CD4-positive, alpha-beta memory T cell (primary cell): ENCODE measurements around the gene IGF2BP2. TPM values are rescaled to one million over a fixed set of nuclear protein-coding genes. Genes with fewer than 3 reads are reported as not detected.

Experiments
- CTCF ChIA-PET: fragments of 350-600 bp; sonication (Branson Sonifier 250); formaldehyde crosslinking; loops from one replicate; lab custom pipeline; 2021; ENCODE audit warnings: inconsistent platforms; ENCODE audit not compliant: partially characterized antibody; lab: Charles Lee
- POLR2A ChIA-PET: fragments of 350-600 bp; sonication (Branson Sonifier 250); formaldehyde crosslinking; loops from one replicate; lab custom pipeline; 2021; ENCODE audit not compliant: partially characterized antibody; lab: Charles Lee
- DNase-seq, 5 donors: peaks; one replicate each; pipeline versions ENCODE4 v3.0.0 to v3.0.0-alpha.2; 2020 to 2022; ENCODE audit warnings: mixed read lengths in 1 of 5
- H3K27ac ChIP-seq: one replicate; pipeline ENCODE4 v1.7.0; 2013; ENCODE audit warnings: low read depth, low read length
- H3K27me3 ChIP-seq: 2 replicates; pipeline ENCODE4 v1.7.0; 2013; ENCODE audit warnings: mild to moderate bottlenecking, low read length, moderate library complexity; ENCODE audit not compliant: insufficient read depth
- H3K36me3 ChIP-seq: 2 replicates; pipeline ENCODE4 v1.7.0; 2013; ENCODE audit warnings: mild to moderate bottlenecking, low read length, moderate library complexity; ENCODE audit not compliant: insufficient read depth
- H3K4me1 ChIP-seq: 2 replicates; pipeline ENCODE4 v1.7.0; 2013; ENCODE audit warnings: mild to moderate bottlenecking, low read length, moderate library complexity; ENCODE audit not compliant: insufficient read depth
- H3K4me3 ChIP-seq, 2 donors: one replicate each; pipeline ENCODE4 v1.7.0; 2013; ENCODE audit warnings: low read length in 2 of 2, mild to moderate bottlenecking in 1 of 2
- H3K9me3 ChIP-seq, 2 donors: one replicate each; pipeline ENCODE4 v1.7.0; 2013; ENCODE audit warnings: low read length in 2 of 2, control low read depth in 1 of 2; ENCODE audit not compliant: control insufficient read depth in 1 of 2
- H3K27ac Mint-ChIP-seq, 7 donors: one replicate each; pipeline ENCODE4 v1.8.0; 2020 to 2021; ENCODE audit warnings: mixed read lengths in 7 of 7, mild to moderate bottlenecking in 6 of 7, inconsistent platforms in 3 of 7, moderate library complexity in 3 of 7
- H3K27me3 Mint-ChIP-seq, 2 donors: one replicate each; pipeline ENCODE4 v1.8.0; 2020 to 2021; ENCODE audit warnings: mixed read lengths in 2 of 2
- H3K36me3 Mint-ChIP-seq, 2 donors: one replicate each; pipeline ENCODE4 v1.8.0; 2020 to 2021; ENCODE audit warnings: mixed read lengths in 2 of 2, inconsistent platforms in 1 of 2, mild to moderate bottlenecking in 1 of 2
- H3K4me1 Mint-ChIP-seq, 4 donors: one replicate each; pipeline ENCODE4 v1.8.0; 2020 to 2021; ENCODE audit warnings: mixed read lengths in 4 of 4, mild to moderate bottlenecking in 1 of 4
- H3K4me3 Mint-ChIP-seq, 8 donors: one replicate each; pipeline ENCODE4 v1.8.0; 2020 to 2021; ENCODE audit warnings: mixed read lengths in 8 of 8, mild to moderate bottlenecking in 7 of 8, moderate library complexity in 6 of 8, inconsistent platforms in 3 of 8
- H3K9me3 Mint-ChIP-seq, 8 donors: one replicate each; pipeline ENCODE4 v1.8.0; 2020 to 2021; ENCODE audit warnings: mixed read lengths in 8 of 8, mild to moderate bottlenecking in 5 of 8, inconsistent platforms in 3 of 8, moderate library complexity in 1 of 8
- intact Hi-C: fragments of 100-400 bp; cut with micrococcal nuclease; formaldehyde crosslinking; loops from one replicate; pipeline ENCODE4 v1.15.1; 2023
- polyA plus RNA-seq, 2 donors: library from polyadenylated mRNA; unstranded; fragments of 300-500 nt; fragmentation: Illumina TruSeq; gene quantifications; one replicate each; pipeline ENCODE4 v1.2.3, GENCODE V29; 2021
- total RNA-seq, 2 experiments: library from RNA; stranded (reverse); gene quantifications; one replicate each; pipeline ENCODE4 v1.2.3, GENCODE V29; 2021

IGF2BP2 gene
- total and polyA plus RNA-seq, 4 experiments from 2014 or later: not detected

GRCh38 chr3:185631508-185632206 is 193.2 kb downstream of the IGF2BP2 start:
- H3K27me3 Mint-ChIP-seq: no peaks in the 10 kb centered on the region
- H3K36me3 ChIP-seq: peaks cover 3% of the 10 kb centered on the region
- H3K4me3 Mint-ChIP-seq: no peak overlapping the region
- ChIA-PET POLR2A (no interaction called here), CTCF (no interaction called here)
- H3K27me3 ChIP-seq: no peaks in the 10 kb centered on the region
- H3K4me3 ChIP-seq: no peak overlapping the region
- no peaks in the 10 kb centered on the region for H3K4me1 ChIP-seq
- no peak overlapping the region for H3K27ac Mint-ChIP-seq
- no peak overlapping the region for H3K27ac ChIP-seq
- peaks cover 0 to 5% (median 3%) of the 10 kb centered on the region in 4 donors for H3K4me1 Mint-ChIP-seq
- H3K9me3 ChIP-seq: no peaks in the 10 kb centered on the region
- H3K36me3 Mint-ChIP-seq: peaks cover 26 to 41% of the 10 kb centered on the region in 2 donors
- no peak for DNase-seq
- no peaks in the 10 kb centered on the region for H3K9me3 Mint-ChIP-seq
- intact Hi-C loops: no loop called here

DNA sequence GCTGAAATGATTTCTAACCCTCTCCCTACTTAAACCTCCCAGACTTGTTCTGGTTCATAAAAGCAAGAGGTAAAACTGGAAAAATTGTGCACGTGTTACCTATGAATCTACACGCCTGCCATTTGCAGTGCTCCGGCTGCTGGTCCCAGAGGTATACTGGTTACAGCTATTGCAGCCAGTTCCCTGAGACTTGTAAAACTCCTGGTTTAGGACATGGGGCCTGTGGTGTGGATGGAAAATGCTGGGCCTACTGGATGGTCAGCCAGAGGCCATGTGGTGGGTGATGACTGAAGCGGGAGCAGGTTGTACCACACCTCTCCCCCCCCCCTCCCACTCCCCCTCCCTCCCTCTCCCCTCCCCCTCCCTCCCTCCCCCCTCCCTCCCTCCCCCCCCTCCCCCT is 193.7 kb downstream of the IGF2BP2 start:
- Histone ChIP-seq H3K4me1 (no peaks in the 10 kb centered on the region), H3K9me3 (no peaks in the 10 kb centered on the region), H3K27me3 (no peaks in the 10 kb centered on the region), H3K36me3 (peaks cover 5% of the 10 kb centered on the region), H3K27ac (no peak overlapping the region), H3K4me3 (no peak overlapping the region)
- intact Hi-C loops: no loop called here
- Mint-ChIP-seq H3K27ac (no peak overlapping the region), H3K36me3 (peaks cover 26 to 43% of the 10 kb centered on the region in 2 donors), H3K27me3 (no peaks in the 10 kb centered on the region), H3K4me1 (peaks cover 0 to 5% (median 3%) of the 10 kb centered on the region in 4 donors), H3K4me3 (no peak overlapping the region), H3K9me3 (no peaks in the 10 kb centered on the region)
- no peak for DNase-seq
- POLR2A ChIA-PET: no interaction called here
- CTCF ChIA-PET: no interaction called here

DNA sequence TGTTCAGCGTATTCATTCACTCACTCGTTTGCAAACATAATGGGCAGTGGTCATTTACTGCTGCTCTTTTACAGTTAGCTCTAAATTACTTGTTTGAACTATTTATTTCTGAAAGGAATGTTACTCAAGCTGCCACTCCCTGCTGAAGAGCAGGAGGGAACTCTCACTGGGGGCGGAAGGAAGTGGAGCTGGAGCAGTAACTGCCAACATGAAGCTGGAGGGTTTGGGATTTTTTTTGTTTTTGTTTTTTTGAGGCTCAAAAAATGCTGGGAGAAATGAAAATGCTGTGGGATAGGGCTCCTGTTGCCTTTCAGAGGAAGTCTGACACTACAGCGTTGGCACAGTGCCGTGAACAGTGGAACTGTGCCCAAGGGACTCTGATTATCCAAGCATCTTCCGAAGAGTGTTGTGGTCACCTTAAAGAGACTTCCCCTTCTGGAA is 194.6 kb downstream of the IGF2BP2 start:
- Mint-ChIP-seq H3K4me1 (peaks cover 0 to 5% (median 3%) of the 10 kb centered on the region in 4 donors), H3K27ac (peak overlapping the region in 4 of 7 donors; percentile 4 to 37 (median 20)), H3K4me3 (no peak overlapping the region), H3K9me3 (no peaks in the 10 kb centered on the region), H3K36me3 (peaks cover 26 to 52% of the 10 kb centered on the region in 2 donors), H3K27me3 (no peaks in the 10 kb centered on the region)
- H3K9me3 ChIP-seq: no peaks in the 10 kb centered on the region
- no peaks in the 10 kb centered on the region for H3K27me3 ChIP-seq
- intact Hi-C loops: no loop called here
- CTCF ChIA-PET: no interaction called here
- H3K4me3 ChIP-seq: no peak overlapping the region
- peaks cover 13% of the 10 kb centered on the region for H3K36me3 ChIP-seq
- H3K27ac ChIP-seq: no peak overlapping the region
- H3K4me1 ChIP-seq: no peaks in the 10 kb centered on the region
- POLR2A ChIA-PET: no interaction called here
- no peak for DNase-seq

GRCh38 chr3:185629554-185630181 is 195.2 kb downstream of the IGF2BP2 start:
- no peak overlapping the region for H3K4me3 ChIP-seq
- H3K27ac ChIP-seq: no peak overlapping the region
- Mint-ChIP-seq H3K36me3 (peaks cover 29 to 55% of the 10 kb centered on the region in 2 donors), H3K27me3 (no peaks in the 10 kb centered on the region), H3K27ac (peak overlapping the region in 3 of 7 donors; percentile 4 to 38 (median 13)), H3K4me3 (no peak overlapping the region), H3K4me1 (peaks cover 0 to 5% (median 3%) of the 10 kb centered on the region in 4 donors), H3K9me3 (no peaks in the 10 kb centered on the region)
- H3K4me1 ChIP-seq: no peaks in the 10 kb centered on the region
- peaks cover 13% of the 10 kb centered on the region for H3K36me3 ChIP-seq
- no peaks in the 10 kb centered on the region for H3K27me3 ChIP-seq
- intact Hi-C loops: no loop called here
- ChIA-PET CTCF (no interaction called here), POLR2A (no interaction called here)
- DNase-seq: no peak
- H3K9me3 ChIP-seq: no peaks in the 10 kb centered on the region

DNA sequence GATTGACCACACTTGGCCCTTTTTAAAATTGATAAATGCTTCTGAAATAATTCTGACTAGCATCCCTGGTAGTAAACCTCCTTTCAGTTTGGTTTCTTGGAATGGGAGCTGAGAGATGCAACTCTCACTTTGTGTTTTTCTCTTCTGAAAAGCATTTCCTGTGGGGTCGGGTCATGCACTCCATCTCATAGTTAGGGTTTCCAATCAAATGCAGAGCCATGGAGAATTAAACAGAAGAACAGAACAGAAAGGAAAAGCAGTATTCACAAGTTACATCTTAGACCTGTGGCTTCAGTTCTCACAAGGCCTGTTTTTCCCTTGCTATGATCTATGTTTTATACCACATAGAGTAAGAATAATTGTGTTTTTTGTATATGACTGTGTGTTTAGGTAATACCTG is 199.1 kb downstream of the IGF2BP2 start:
- H3K4me1 Mint-ChIP-seq: no peaks in the 10 kb centered on the region
- peak overlapping the region in 1 of 7 donors; percentile 17 for H3K27ac Mint-ChIP-seq
- no peaks in the 10 kb centered on the region for H3K27me3 ChIP-seq
- no peak overlapping the region for H3K4me3 ChIP-seq
- POLR2A ChIA-PET: no interaction called here
- H3K9me3 ChIP-seq: no peaks in the 10 kb centered on the region
- intact Hi-C loops: no loop called here
- H3K27me3 Mint-ChIP-seq: no peaks in the 10 kb centered on the region
- CTCF ChIA-PET: no interaction called here
- H3K36me3 Mint-ChIP-seq: peaks cover 36 to 60% of the 10 kb centered on the region in 2 donors
- H3K4me1 ChIP-seq: no peaks in the 10 kb centered on the region
- no peak overlapping the region for H3K4me3 Mint-ChIP-seq
- H3K27ac ChIP-seq: no peak overlapping the region
- H3K36me3 ChIP-seq: peaks cover 24% of the 10 kb centered on the region
- DNase-seq: no peak
- H3K9me3 Mint-ChIP-seq: no peaks in the 10 kb centered on the region

DNA sequence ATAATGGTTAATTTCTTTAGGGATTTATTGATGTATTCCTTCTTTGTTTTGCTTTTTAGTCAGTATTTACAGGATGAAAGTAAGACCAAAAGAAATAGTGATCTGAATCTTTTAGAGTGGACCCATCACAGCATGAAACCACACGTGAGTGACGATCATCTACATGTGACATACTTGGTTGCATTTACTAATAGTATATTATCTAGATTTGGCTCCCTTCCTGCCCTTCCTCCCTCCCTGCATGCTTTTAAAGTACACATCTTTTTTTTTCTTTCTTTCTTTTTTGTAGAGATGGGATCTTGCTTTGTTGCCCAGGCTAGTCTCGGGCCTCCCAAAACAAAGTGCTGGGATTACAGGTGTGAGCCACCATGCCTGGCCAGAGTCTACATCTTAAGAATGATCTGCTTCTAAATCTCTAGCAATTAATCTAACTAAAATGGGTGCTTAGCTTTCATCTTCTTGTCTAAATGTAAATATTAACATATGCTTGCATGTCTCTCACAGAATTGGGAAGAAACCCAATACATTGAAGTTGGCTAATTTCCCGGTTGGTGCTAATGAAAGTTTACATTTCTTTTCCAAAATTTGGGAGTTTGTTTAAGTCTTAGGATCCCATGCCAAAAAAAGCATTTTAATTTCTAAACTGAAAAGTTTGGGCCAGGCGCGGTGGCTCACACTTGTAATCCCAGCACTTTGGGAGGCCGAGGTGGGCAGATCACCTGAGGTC is 200.7 kb downstream of the IGF2BP2 start:
- ChIA-PET POLR2A (no interaction called here), CTCF (interaction anchor here (1.6 kb wide), 1 partner anchor 36 kb away, joined by 4 read pairs; no protein-coding TSS in a partner anchor)
- peaks cover 28 to 48% of the 10 kb centered on the region in 2 donors for H3K36me3 Mint-ChIP-seq
- no peaks in the 10 kb centered on the region for H3K4me1 ChIP-seq
- no peaks in the 10 kb centered on the region for H3K9me3 ChIP-seq
- H3K27me3 ChIP-seq: no peaks in the 10 kb centered on the region
- no peaks in the 10 kb centered on the region for H3K9me3 Mint-ChIP-seq
- H3K4me1 Mint-ChIP-seq: no peaks in the 10 kb centered on the region
- H3K36me3 ChIP-seq: peaks cover 29% of the 10 kb centered on the region
- peak overlapping the region in 1 of 7 donors; percentile 53 for H3K27ac Mint-ChIP-seq
- no peak overlapping the region for H3K27ac ChIP-seq
- no peak overlapping the region for H3K4me3 Mint-ChIP-seq
- intact Hi-C loops: no loop called here
- no peak for DNase-seq
- no peaks in the 10 kb centered on the region for H3K27me3 Mint-ChIP-seq
- no peak overlapping the region for H3K4me3 ChIP-seq

- peaks cover 51 to 61% of the 10 kb centered on the region in 2 donors for H3K36me3 Mint-ChIP-seq
- H3K9me3 ChIP-seq: no peaks in the 10 kb centered on the region
- no peaks in the 10 kb centered on the region for H3K27me3 ChIP-seq
- POLR2A ChIA-PET: interaction anchor here (2.6 kb wide), 1 partner anchor 27 kb away, joined by 16 read pairs; the partner anchor contains the start of gene SENP2
- peaks cover 44% of the 10 kb centered on the region for H3K36me3 ChIP-seq
- peaks cover 0 to 5% (median 1%) of the 10 kb centered on the region in 4 donors for H3K4me1 Mint-ChIP-seq
- peaks cover 4% of the 10 kb centered on the region for H3K4me1 ChIP-seq
- H3K27ac ChIP-seq: peak overlapping the region; percentile 23
- H3K9me3 Mint-ChIP-seq: no peaks in the 10 kb centered on the region
- no peaks in the 10 kb centered on the region for H3K27me3 Mint-ChIP-seq
- CTCF ChIA-PET: interaction anchor here (0.7 to 1.2 kb wide), 2 partner anchors 48 to 463 kb away, joined by 3 read pairs; no protein-coding TSS in a partner anchor
- peak overlapping the region; percentile 63 to 79 (median 68) for H3K4me3 Mint-ChIP-seq
- H3K27ac Mint-ChIP-seq: peak overlapping the region; percentile 46 to 91 (median 88)
- DNase-seq: no peak
- no peak overlapping the region for H3K4me3 ChIP-seq
- intact Hi-C loops: no loop called here
Observed at GRCh38 chr3:185613016-185613415, 211.8 kb downstream of the IGF2BP2 start.
